ENCODE measurements around the gene MARCHF9.
"Not testable (repeated sequence)": the region's sequence is repeated elsewhere in the genome, so short reads cannot be mapped to it uniquely, and the experiment has no call there.

The MARCHF9 gene

DNA sequence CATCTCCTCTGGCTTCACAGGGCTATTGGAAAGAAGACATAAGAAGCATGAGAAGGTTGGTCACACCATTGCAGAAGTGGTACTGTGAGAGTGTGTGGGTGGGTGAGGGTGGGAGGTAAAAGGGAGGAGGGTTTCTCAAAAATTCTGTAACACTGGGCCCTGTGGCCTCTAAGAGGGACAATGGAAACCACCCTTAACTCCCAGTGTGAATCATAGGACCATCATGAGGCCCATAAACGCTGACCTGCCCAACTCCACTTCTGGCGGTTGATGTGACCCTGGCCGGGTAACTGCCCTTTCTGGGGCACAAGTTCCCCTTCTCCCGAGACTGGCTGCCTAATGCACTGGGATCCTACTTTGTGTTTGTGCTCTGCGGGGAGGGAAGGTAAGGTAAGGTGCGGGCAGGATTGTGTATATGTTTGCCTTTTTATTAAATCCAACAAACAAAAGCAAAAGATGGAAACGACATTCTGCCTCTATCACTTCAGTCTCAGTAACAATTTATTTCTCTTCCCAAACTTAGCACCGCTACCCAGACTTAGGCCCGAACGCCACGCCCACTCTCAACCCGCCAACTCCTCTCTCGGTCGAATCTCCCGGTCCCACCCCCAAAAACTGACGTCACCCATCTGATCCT lies 16.5 kb downstream of the MARCHF9 start:
- DNase-seq (ENCODE audit: low spot score), result peak; percentile 89

DNA sequence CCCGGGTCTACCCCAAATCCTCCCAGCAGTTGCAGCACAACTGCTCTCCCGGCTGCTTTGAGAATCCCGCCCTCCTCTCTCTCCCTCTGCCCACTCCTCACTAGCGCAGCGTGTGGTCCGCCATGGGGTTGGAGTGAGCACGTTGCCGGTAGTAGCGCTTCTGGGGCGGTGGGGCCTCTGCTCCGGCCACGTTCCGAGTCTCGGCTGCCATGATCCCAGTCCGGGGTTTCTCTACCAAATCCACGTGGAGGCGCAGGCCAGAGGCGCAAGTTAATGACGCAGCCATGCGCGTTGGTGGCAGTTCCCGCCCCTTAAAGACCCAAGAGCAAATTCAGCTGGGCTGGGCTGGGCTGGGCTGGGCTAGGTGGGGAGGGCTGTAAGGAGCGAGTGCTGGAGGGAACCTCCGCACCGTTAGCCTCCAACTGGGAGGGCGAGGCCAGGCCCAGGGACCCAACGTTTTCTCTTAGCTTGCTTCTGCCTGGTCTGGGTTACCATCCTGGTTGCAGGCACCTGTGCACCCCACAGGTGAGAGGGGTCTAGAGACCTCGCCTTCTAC lies 17.0 kb downstream of the MARCHF9 start, which contains the start of gene METTL1:
Gene METTL1 (minus strand): TSS at position 233 of the 556 bp plus-strand sequence. CDS start 22 bp downstream, at position 211.
- DNase-seq (ENCODE audit: low spot score), result peak; percentile 98

DNA sequence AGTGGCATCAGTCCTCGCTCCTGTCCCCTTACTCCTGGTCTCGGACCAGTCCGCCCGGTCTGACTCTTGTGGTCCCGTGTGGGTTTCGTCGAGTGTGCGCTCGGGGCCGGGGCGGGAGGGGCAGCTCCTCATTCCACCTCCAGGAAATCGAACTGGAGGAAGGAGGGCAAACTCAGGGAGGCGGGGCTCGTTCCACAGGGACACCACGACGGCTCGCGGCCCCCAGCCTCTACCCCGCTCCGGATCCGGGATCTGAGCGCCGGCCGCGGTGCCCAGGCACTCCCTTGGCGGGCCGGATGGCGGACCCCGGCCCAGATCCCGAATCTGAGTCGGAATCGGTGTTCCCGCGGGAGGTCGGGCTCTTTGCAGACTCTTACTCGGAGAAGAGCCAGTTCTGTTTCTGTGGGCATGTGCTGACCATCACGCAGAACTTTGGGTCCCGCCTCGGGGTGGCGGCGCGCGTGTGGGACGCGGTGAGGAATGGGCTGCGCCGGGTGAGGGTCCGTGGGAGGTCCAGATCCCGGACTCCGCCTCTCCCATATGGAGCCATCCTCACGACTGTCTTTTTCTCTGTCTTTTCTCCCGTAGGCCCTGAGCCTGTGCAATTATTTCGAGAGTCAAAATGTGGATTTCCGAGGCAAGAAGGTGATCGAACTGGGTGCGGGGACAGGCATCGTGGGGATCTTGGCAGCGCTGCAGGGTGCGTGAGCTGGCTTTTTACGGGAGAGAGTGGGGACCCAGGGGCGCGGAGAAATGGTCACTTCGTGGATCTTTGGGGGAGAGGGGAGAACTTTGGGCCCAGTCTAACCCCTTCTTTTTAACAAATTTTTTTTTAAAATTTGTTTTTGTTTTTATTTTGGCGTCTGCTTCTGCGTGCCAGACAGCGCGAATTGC lies 17.8 kb downstream of the MARCHF9 start, which contains the start of gene EEF1AKMT3:
Gene EEF1AKMT3 (plus strand): TSS at position 186 of the 894 bp plus-strand sequence. CDS start 111 bp downstream, at position 297.
- DNase-seq (ENCODE audit: low spot score), result no peak

DNA sequence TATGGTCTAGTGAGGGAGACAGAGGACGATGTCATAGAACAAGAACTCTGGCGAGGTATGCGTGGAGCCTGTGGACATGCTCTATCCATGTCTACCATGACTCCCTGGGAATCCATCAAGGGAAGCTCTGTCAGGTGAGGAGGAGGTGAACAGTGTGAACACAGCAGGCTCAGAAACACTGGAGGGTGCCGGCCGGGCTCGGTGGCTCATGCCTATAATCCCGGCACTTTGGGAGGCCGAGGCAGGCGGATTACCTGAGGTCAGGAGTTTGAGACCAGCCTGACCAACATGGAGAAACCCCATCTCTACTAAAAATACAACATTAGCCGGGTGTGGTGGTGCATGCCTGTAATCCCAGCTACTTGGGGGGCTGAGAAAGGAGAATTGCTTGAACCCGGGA lies 19.7 kb downstream of the MARCHF9 start:
- DNase-seq (ENCODE audit: low spot score), result not testable (repeated sequence)

DNA sequence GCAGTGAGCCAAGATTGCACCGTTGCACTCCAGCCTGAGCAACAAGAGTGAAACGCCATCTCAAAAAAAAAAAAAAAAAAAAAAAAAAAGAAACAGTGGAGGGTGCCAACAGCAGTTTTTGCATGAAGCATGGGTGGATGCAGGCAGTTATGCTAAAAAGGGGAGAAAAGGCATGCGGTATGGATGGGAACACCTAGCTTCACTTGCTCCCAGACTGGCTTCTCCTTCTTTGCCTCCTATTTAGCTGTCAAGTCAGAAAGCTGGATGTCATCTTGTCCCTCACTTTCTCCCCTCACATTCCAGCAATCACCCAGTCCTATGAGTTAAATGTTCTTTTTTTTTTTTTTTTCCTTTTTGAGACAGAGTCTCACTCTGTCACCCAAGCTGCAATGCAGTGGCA lies 20.1 kb downstream of the MARCHF9 start:
- DNase-seq (ENCODE audit: low spot score), result no peak

DNA sequence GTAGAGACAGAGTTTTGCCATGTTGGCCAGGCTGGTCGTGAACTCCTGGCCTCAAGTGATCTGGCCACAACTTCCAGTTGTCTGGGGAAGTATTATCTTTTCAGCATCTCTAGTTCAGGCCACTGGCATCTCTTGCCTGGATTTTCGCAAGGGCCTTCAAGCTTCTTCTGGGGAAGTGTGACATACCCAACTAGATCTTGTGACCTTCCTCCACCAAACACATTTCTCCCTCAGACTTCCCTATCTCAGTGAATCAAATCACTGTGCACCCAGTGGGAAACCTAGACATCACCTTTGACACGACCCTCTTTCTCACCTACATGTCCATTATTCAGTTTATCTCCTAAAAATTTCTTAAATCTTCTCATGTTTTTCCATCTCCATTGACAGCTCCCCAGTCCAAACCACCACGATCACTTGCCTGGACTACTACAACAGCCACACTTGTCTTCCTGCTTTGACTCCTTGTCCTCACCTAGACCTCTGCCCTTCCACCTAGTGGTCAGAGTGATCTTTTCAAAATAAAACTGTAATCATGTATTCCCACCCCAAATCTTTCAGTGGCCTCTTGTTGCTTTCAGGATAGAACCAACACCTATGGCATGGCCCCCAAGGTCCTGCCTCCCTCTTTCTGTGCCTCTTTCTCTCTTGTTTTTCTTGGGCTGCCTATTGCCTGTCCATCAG lies 20.8 kb downstream of the MARCHF9 start:
- DNase-seq (ENCODE audit: low spot score), result no peak

DNA sequence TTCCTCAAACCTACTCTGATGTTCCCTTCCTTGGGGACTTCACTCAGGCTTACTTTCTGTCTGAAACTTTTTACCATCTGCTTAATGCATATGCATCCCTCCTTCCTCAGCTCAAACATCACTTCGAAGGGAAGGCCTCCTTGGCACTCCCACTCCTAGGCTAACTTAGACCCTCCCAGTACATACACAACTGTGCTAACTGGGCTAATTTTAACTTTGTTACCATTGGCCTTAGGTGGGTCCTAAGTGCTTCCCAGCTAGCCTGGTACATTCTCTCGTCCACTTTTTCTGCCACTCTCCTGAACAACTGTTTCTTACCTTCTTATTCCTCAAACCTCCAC lies 21.3 kb downstream of the MARCHF9 start:
- no peak for DNase-seq (ENCODE audit: low spot score)

DNA sequence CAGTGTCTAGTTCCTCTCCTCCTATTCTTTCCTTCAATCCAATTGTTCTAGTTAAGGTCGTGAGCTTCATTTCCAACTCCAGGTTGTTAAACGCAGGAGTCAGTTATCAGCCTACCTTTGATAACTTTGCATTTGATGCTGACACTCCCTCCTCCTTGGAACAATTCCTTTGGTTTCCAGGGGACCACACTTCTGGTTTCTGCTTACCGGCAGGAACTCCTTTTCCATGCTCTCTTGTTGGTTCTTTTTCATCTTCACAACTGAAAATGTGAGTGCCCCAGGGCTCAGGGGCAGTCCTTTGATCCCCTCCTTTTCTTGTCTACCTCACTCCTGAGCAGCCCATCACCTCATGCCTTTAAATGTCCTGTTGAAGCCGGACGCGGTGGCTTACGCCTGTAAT lies 22.5 kb downstream of the MARCHF9 start:
- no peak for DNase-seq (ENCODE audit: low spot score)

DNA sequence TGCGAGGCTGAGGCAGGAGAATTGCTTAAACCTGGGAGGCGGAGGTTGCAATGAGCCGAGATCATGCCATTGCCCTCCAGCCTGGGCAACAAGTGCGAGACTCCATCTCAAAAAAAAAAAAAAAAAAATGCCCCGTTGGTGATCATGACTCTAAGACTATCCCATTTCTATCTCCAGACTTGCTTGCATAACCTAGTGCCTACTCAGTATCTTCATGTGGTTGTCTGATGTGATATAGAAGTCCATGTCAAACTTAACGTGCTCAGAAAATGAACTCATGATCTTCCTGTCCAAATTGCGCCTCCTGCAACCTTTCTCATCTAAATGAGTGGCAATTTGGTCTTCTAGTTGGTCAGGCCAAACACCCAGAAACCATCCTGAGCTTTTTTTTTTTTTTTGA lies 23.0 kb downstream of the MARCHF9 start:
- no peak for DNase-seq (ENCODE audit: low spot score)

DNA sequence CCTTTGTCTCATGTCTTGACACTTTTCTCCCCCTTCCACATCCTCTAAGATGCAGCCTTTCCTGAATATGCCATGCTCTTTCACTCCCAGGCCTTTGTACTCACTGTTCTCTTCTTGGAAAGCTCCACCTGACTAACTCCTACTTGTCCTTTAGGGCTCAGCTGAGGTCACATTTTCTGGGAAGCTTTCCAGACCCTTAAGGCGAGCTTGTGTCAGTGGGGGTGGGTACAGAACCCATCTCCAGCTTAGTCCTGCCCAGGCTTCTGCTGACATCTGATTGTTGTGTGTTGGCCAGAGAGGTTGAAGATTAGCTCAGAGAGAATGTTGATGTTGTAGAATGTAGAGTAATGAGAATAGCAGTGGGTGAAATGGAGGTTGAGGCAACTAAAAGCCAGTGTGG lies 24.8 kb downstream of the MARCHF9 start:
- DNase-seq (ENCODE audit: low spot score), result no peak

DNA sequence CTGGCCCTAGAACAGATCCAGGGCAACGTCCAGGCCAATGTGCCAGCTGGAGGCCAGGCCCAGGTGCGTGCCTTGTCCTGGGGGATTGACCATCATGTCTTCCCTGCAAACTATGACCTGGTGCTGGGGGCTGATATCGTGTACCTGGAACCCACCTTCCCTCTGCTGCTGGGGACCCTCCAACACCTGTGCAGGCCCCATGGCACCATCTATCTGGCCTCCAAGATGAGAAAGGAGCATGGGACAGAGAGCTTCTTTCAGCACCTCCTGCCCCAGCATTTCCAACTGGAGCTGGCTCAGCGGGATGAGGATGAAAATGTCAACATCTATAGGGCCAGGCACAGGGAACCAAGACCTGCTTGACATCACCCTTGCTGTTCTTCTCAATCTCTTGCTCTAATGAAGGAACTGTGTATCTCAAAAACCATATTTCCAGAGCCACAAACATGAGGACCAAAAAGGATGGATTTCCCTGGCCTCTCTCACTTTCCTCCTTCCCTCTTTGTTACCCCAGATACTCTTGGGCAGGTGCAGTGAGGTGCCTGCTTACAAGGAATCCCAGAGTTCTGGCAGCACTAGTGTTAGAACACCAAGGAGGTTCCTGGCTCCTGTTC lies 25.5 kb downstream of the MARCHF9 start:
- DNase-seq (ENCODE audit: low spot score), result no peak

DNA sequence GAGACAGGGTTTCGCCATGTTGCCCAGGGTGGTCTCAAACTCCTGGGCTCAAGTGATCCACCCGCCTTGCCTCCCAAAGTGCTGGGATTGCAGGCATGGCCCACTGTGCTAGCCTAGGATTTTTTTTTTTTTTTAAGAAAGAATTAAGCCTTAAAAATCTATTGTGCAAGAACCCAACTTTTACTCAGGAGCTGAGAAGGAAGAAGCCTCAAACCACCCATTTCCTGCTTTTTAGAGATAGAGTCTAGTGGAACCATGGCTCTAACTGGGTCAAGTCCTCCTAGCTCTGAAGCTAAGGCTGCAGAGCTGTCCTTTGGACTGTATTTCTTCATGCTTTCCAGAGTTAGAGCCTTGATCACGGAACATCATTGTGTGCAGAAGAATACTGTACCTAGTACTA lies 26.3 kb downstream of the MARCHF9 start:
- no peak for DNase-seq (ENCODE audit: low spot score)

DNA sequence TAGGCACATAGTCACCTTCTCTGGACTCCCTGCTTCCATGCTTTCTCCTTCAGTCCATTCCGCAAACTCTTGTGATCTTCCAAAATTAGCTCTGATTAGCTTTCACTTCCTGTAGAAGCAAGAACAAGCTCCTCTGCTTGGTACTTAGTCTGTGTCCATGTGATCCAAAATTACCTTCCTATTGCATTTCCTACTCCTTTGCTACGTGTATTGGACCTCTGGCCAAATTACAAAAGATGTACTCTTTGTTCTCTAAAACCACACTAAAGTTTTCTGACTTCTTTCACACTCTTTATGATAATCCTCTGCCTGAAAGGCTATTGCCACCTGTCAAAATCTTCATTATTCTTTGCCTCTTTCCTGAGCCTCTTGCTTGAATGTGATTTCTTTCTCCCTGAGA lies 26.9 kb downstream of the MARCHF9 start:
- DNase-seq (ENCODE audit: low spot score), result no peak

DNA sequence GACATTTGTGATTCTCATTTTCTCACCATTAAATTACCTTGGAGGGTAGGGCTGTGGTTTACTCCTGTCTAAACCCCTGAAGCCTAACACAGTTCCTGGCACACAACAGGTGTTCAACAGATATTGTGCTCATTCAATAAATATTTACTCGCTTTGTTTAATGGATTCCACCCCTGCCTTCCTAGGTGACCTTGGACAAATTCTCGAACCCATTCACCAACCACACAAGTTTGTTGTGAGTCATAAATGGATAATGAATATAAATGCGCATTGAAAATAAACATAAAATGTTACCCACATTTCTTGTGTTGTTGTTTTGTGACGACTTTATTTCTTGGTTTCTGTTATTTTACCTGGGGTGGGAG lies 27.3 kb downstream of the MARCHF9 start:
- no peak for DNase-seq (ENCODE audit: low spot score)

DNA sequence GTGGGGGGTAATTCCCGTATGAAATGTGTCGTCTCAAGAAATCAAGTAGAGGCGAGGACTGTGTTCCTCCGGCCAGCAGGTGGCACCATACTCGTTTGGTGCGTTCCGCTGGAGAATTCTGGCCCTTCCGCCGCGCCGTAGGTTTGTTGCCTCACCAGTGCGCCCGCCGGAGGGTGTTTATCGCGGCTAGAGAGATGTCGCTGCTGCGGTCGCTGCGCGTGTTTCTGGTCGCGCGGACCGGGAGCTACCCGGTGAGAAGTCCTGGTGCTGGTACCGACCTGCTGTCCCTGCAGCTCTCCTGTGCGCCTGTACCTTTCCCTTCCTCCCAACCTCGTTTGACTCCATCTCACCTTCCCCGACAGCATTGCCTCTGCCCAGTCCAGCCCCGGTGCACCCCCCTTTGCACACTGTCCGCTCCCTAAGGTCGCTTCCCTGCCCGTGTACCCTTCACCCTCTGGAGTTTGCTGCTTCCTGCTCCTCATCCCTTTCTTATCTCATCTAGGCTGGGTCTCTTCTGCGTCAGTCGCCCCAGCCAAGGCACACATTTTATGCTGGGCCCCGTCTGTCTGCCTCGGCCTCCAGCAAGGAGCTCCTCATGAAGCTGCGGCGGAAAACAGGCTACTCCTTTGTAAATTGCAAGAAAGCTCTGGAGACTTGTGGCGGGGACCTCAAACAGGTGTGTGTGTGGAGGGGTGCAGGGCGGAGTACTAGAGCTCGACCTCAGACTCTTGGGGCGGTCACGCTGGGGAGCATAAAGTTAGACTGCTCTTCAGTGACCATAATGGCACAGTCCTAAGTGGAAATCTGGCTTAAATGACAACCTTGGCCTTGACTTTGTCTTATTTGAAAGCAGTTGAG lies 27.9 kb downstream of the MARCHF9 start, which contains the start of gene TSFM:
Gene TSFM (plus strand): TSS at position 180 of the 858 bp plus-strand sequence. CDS start 15 bp downstream, at position 195.
- peak; percentile 94 for DNase-seq (ENCODE audit: low spot score)

DNA sequence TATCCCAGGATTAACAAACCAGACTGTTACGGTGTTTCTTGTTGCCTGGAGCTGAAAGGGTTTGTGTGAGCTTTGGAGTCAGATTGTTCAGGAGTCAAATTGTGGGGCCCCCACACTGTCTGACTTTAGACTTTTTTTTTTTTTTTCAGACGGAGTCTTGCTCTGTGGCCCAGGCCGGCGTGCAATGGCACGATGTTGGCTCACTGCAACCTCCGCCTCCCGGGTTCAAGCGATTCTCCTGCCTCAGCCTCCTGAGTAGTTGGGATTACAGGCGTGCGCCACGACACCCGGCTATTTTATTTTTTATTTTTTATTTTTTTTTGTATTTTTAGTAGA lies 28.5 kb downstream of the MARCHF9 start:
- no peak for DNase-seq (ENCODE audit: low spot score)

DNA sequence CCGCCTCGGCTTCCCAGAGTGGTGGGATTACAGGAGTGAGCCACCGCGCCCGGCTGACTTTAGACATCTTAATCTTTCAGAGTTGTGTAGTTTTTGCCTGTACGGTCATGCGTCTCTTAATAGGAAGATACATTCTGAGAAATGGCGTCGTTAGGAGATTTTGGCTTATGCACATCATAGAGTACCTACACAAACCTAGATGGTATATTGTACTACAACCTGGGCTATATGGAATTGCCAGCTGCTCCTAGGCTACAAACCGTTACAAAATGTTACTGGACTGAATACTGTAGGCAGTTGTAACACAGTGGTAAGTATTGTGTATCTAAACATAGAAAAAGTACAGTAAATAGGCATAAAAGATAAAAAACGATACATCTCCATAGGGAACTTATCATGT lies 29.0 kb downstream of the MARCHF9 start:
- DNase-seq (ENCODE audit: low spot score), result no peak

DNA sequence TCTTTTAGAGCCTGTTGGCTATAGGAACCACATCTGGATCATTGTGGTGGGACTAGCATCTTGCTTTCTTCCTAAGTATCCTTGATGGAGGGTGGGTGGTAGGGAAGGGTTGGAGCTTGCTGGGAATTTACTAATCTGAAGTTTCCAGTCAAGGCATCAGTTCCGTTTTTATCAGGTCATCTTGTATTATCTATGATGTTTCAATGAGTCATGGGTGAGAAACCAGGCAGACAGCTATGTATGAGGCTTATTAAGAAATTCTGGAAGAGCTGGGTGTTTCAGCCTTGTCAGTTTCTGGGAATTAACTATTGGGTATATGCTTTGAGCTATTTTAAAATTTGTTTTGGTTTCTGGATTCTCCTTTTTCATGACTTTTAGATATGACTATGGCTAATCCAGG lies 39.0 kb downstream of the MARCHF9 start:
- DNase-seq (ENCODE audit: low spot score), result no peak

DNA sequence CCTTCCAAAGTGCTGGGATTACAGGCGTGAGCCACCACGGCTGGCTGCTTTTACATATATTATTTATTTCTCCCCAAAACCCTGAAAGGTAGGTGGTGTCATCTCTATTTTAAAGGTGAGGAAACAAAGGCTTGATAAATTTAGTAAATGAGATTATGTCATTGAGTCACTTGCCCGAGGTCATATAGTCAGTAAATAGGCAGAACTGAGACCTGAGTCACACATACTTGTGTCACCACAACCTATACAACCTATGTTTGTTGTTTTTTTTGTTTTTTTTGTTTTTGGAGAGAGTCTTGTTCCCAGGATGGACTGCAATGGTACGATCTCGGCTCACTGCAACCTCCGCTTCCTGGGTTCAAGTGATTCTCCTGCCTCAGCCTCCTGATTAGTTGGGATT lies 40.5 kb downstream of the MARCHF9 start:
- no peak for DNase-seq (ENCODE audit: low spot score)

DNA sequence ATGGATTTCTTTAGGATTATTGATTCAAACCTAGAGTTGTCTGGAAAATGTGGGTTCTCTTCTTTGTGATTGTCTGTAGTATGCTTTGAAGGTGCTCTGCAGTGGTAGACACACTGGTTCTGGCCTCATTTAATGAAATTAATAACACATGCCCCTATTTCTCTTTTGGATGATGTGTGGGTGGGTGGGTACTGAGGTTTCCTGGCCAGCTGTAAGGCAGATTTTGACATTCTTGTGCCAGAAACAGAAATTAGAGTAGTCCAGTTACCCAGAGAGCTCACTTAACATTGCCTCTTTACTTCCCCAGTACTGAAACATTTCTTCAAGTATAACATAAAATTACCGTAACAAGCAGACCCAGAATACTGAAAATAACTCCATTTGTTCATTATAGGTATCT lies 42.1 kb downstream of the MARCHF9 start:
- no peak for DNase-seq (ENCODE audit: low spot score)

DNA sequence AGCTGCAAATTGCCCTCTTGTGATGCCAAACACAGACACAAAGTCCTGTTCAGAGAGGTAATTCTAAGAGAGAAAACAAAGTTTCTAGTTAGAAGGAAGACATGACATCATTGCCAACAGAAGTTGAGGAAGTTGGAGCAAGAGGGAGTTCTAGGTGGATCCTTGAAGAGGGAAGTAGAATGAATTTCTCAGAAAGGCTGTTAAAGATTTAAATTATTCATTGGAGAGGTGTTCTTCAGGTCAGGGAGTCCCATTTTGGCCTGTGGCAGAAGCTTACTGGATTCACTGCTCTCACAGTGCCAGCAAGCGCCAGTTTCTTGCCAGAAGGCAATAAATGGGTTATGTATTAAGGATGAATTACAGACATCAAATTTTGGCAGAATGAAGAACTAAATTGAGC lies 43.0 kb downstream of the MARCHF9 start:
- DNase-seq (ENCODE audit: low spot score), result no peak
